ENCODE measurements around the gene TMEFF2.
"Not testable (repeated sequence)": the region's sequence is repeated elsewhere in the genome, so short reads cannot be mapped to it uniquely, and the experiment has no call there.

TMEFF2 gene

GRCh38 chr2:191927319-191927867 is 267.3 kb downstream of the TMEFF2 start:
- DNase-seq, result peak; percentile 29 to 51 (median 43)

- DNase-seq, result no peak
Observed at GRCh38 chr2:191926671-191927070, 268.1 kb downstream of the TMEFF2 start.

GRCh38 chr2:191923652-191923997 is 271.1 kb downstream of the TMEFF2 start:
- no peak for DNase-seq

- peak; percentile 9 to 25 (median 20) for DNase-seq
Observed at GRCh38 chr2:191922736-191923651, 271.7 kb downstream of the TMEFF2 start.

- not testable (repeated sequence) for DNase-seq
Observed at GRCh38 chr2:191921650-191922049, 273.1 kb downstream of the TMEFF2 start.

- no peak for DNase-seq
Observed at GRCh38 chr2:191920502-191920901, 274.2 kb downstream of the TMEFF2 start.

GRCh38 chr2:191917967-191918651 is 276.6 kb downstream of the TMEFF2 start:
- DNase-seq, result no peak

- no peak for DNase-seq
Observed at GRCh38 chr2:191917430-191917881, 277.3 kb downstream of the TMEFF2 start.

GRCh38 chr2:191916826-191917225 is 277.9 kb downstream of the TMEFF2 start:
- DNase-seq, result no peak

GRCh38 chr2:191915750-191916149 is 279.0 kb downstream of the TMEFF2 start:
- no peak for DNase-seq

- DNase-seq, result no peak
Observed at GRCh38 chr2:191913796-191914195, 280.9 kb downstream of the TMEFF2 start.

- no peak for DNase-seq
Observed at GRCh38 chr2:191912764-191913163, 282.0 kb downstream of the TMEFF2 start.

- DNase-seq, result peak; percentile 35 to 83 (median 53)
Observed at GRCh38 chr2:191910518-191910917, 284.2 kb downstream of the TMEFF2 start.

- no peak for DNase-seq
Observed at GRCh38 chr2:191908874-191909273, 285.9 kb downstream of the TMEFF2 start.

- peak in 1 of 3 donors; percentile 7 for DNase-seq
Observed at GRCh38 chr2:191907545-191907944, 287.2 kb downstream of the TMEFF2 start.

GRCh38 chr2:191907091-191907490 is 287.6 kb downstream of the TMEFF2 start:
- DNase-seq, result no peak

GRCh38 chr2:191905336-191905735 is 289.4 kb downstream of the TMEFF2 start:
- DNase-seq, result no peak

GRCh38 chr2:191901031-191901430 is 293.7 kb downstream of the TMEFF2 start:
- no peak for DNase-seq

- peak in 1 of 3 donors; percentile 39 for DNase-seq
Observed at GRCh38 chr2:191899410-191899809, 295.3 kb downstream of the TMEFF2 start.

All from suppressor macrophage treated with lipopolysaccharide for 1 hour (primary cell).